K562 (cell line): Measurements from ENCODE around the gene BFSP2. TPM values are rescaled to one million over a fixed set of nuclear protein-coding genes. Genes with fewer than 3 reads are reported as not detected.

Experiments
- ATAC-seq: fragments of 200-7000 bp; cut with Tn5 transposase; 3 replicates; pipeline ENCODE4 v1.9.1; 2020; ENCODE audit warnings: moderate library complexity
- BruUV-seq: library from RNA; stranded (reverse); fragments of 400-500 nt; replicated peaks from 2 replicates; lab custom pipeline; 2021; lab: Mats Ljungman, UMichigan
- CTCF ChIA-PET: fragments of 300-600 bp; formaldehyde crosslinking; extraction: SDS; loops from one replicate; lab custom pipeline; 2021; ENCODE audit warnings: low intra/inter-chr PET ratio; lab: Yijun Ruan, JAX
- POLR2A ChIA-PET: fragments of 300-600, 350-650 bp; sonication (Branson Sonifier 250); formaldehyde crosslinking; extraction: SDS; loops from one replicate; lab custom pipeline; 2021; ENCODE audit warnings: antibody characterized with exemption, inconsistent platforms; lab: Yijun Ruan, JAX
- DNase-seq, 4 experiments: peaks; one replicate each; pipeline versions ENCODE4 v3.0.0 to v3.0.0-alpha.2; 2011 to 2018; ENCODE audit warnings: low spot score in 3 of 4, mixed read lengths in 3 of 4; ENCODE audit errors: extremely low read depth in 1 of 4
- FAIRE-seq: peaks from 2 replicates; lab custom pipeline; 2011; peaks lifted over from hg19 to GRCh38; lab: Jason Lieb, UNC
- H2AFZ ChIP-seq: 2 replicates; pipeline ENCODE4 v1.6.0; 2011; ENCODE audit warnings: low read depth, low read length, control low read depth, inconsistent platforms
- H3K27ac ChIP-seq: fragments of 200-600 bp; 3 replicates; pipeline ENCODE4 v1.8.0; 2011; ENCODE audit warnings: low read depth, mild to moderate bottlenecking, control low read depth, inconsistent platforms, low read length, moderate library complexity, mixed read lengths; ENCODE audit errors: extremely low read depth
- H3K27me3 ChIP-seq, 2 experiments: fragments of 300-600 bp in 1 of 2; 2 replicates in 1 of 2; 3 replicates in 1 of 2; pipeline versions ENCODE4 v1.6.0 to v1.8.0; 2011; ENCODE audit warnings: inconsistent platforms in 2 of 2, low read length in 2 of 2, mild to moderate bottlenecking in 1 of 2, mixed read lengths in 1 of 2, moderate library complexity in 1 of 2; ENCODE audit not compliant: control insufficient read depth in 2 of 2, insufficient read depth in 2 of 2
- H3K36me3 ChIP-seq: fragments of 300-600 bp; 3 replicates; pipeline ENCODE4 v1.8.0; 2011; ENCODE audit warnings: mild to moderate bottlenecking, low read length, inconsistent platforms; ENCODE audit not compliant: control insufficient read depth, insufficient read depth
- H3K4me1 ChIP-seq, 2 experiments: fragments of 200-600 bp in 1 of 2; replicated peaks in 1 of 2; 2 replicates in 1 of 2; 3 replicates in 1 of 2; pipeline versions ENCODE4 v1.5.1 to v1.8.0; 2011; ENCODE audit warnings: inconsistent platforms in 2 of 2, low read length in 2 of 2, mild to moderate bottlenecking in 1 of 2, mixed read lengths in 1 of 2, moderate library complexity in 1 of 2; ENCODE audit not compliant: control insufficient read depth in 2 of 2, insufficient read depth in 2 of 2
- H3K4me2 ChIP-seq: 2 replicates; pipeline ENCODE4 v1.6.1; 2011; ENCODE audit warnings: low read length, control low read depth, inconsistent platforms, mixed read lengths; ENCODE audit not compliant: insufficient read depth
- H3K4me3 ChIP-seq: fragments of 200-600 bp; sonication (generic), shearing (Covaris generic); 2 replicates; pipeline ENCODE4 v1.5.1; 2016; ENCODE audit warnings: control low read depth, inconsistent platforms
- H3K79me2 ChIP-seq: fragments of 200-600 bp; 3 replicates; pipeline ENCODE4 v1.8.0; 2011; ENCODE audit warnings: low read length, inconsistent platforms; ENCODE audit not compliant: control insufficient read depth, insufficient read depth
- H3K9ac ChIP-seq, 2 experiments: 2 replicates each; pipeline versions ENCODE4 v1.6.0 to v1.6.1; 2011; ENCODE audit warnings: low read depth in 2 of 2, low read length in 2 of 2, control low read depth in 1 of 2, inconsistent platforms in 1 of 2, mild to moderate bottlenecking in 1 of 2, mixed read lengths in 1 of 2; ENCODE audit not compliant: insufficient read depth in 1 of 2
- H3K9me1 ChIP-seq: one replicate; pipeline ENCODE4 v1.6.0; 2011; ENCODE audit warnings: inconsistent platforms, mild to moderate bottlenecking, low read length, moderate library complexity; ENCODE audit not compliant: control insufficient read depth, insufficient read depth
- H3K9me3 ChIP-seq: replicated peaks from 2 replicates; pipeline ENCODE4 v1.5.1; 2011; ENCODE audit warnings: low read depth, low read length, inconsistent platforms; ENCODE audit not compliant: control insufficient read depth, insufficient read depth
- H4K20me1 ChIP-seq: replicated peaks from 2 replicates; pipeline ENCODE4 v1.6.1; 2011; ENCODE audit warnings: low read length, inconsistent platforms, mixed read lengths; ENCODE audit not compliant: control insufficient read depth, insufficient read depth
- ARID2 ChIP-seq: fragments of 450-650 bp; IDR thresholded peaks from 2 replicates; pipeline ENCODE4 v1.6.1; 2017; ENCODE audit warnings: antibody characterized with exemption, mild to moderate bottlenecking
- DMBX1 ChIP-seq: fragments of 250-450 bp; sonication (Bioruptor Pico); IDR thresholded peaks from 2 replicates; pipeline ENCODE4 v1.8.0; 2022; ENCODE audit warnings: inconsistent platforms, mild to moderate bottlenecking, moderate library complexity, borderline replicate concordance
- E2F5 ChIP-seq: sonication (generic); formaldehyde crosslinking; IDR thresholded peaks from 2 replicates; pipeline ENCODE4 v1.8.0; 2022; ENCODE audit warnings: mild to moderate bottlenecking, missing genetic modification reagents
- ESRRB ChIP-seq: fragments of 250-450 bp; sonication (Bioruptor Pico); IDR thresholded peaks from 2 replicates; pipeline ENCODE4 v1.5.0; 2020; ENCODE audit warnings: mild to moderate bottlenecking, moderate library complexity, borderline replicate concordance
- FOXK2 ChIP-seq, 2 experiments: fragments of 450-650 bp; IDR thresholded peaks in 1 of 2; conservative IDR thresholded peaks in 1 of 2; 2 replicates each; pipeline ENCODE4 v1.6.1; 2016; ENCODE audit warnings: low read depth in 2 of 2, mild to moderate bottlenecking in 1 of 2
- GTF2F1 ChIP-seq: IDR thresholded peaks from 2 replicates; pipeline ENCODE4 v1.6.1; 2011; ENCODE audit warnings: low read depth, low read length, improper control_type of control experiment
- HES1 ChIP-seq: fragments of 450-650 bp; IDR thresholded peaks from 2 replicates; pipeline ENCODE4 v1.6.1; 2016; ENCODE audit warnings: low read depth, mild to moderate bottlenecking, moderate library complexity
- ILK ChIP-seq: fragments of 450-650 bp; IDR thresholded peaks from 2 replicates; pipeline ENCODE4 v1.6.1; 2016; ENCODE audit warnings: missing genetic modification characterization, low read depth, mild to moderate bottlenecking, missing compliant biosample characterization, moderate library complexity, borderline replicate concordance
- KLF10 ChIP-seq: fragments of 250-450 bp; sonication (Bioruptor Pico); IDR thresholded peaks from 2 replicates; pipeline ENCODE4 v1.6.1; 2021; ENCODE audit warnings: matching md5 sums
- MYBL2 ChIP-seq, 2 experiments: fragments of 450-650 bp in 1 of 2; sonication (generic) in 1 of 2; formaldehyde crosslinking in 1 of 2; IDR thresholded peaks; 2 replicates each; pipeline versions ENCODE4 v1.6.1 to v1.8.1; 2017 to 2022; ENCODE audit warnings: borderline replicate concordance in 1 of 2, inconsistent platforms in 1 of 2, low read depth in 1 of 2, mild to moderate bottlenecking in 1 of 2, missing genetic modification reagents in 1 of 2, moderate library complexity in 1 of 2
- NR3C1 ChIP-seq: sonication (generic); formaldehyde crosslinking; IDR thresholded peaks from 2 replicates; pipeline ENCODE4 v1.8.1; 2022; ENCODE audit warnings: missing genetic modification reagents
- POLR2AphosphoS2 ChIP-seq: IDR thresholded peaks from 2 replicates; pipeline ENCODE4 v1.6.1; 2012; ENCODE audit warnings: low read length, improper control_type of control experiment
- RB1 ChIP-seq: fragments of 450-650 bp; IDR thresholded peaks from 2 replicates; pipeline ENCODE4 v1.6.1; 2017; ENCODE audit warnings: low read depth, mild to moderate bottlenecking
- ZNF174 ChIP-seq: fragments of 250-450 bp; sonication (Bioruptor Pico); IDR thresholded peaks from 2 replicates; pipeline ENCODE4 v1.4.0; 2020; ENCODE audit warnings: mild to moderate bottlenecking
- ZNF449 ChIP-seq: fragments of 250-450 bp; sonication (Bioruptor Pico); IDR thresholded peaks from 2 replicates; pipeline ENCODE4 v1.8.0; 2022; ENCODE audit warnings: moderate library complexity, mild to moderate bottlenecking, inconsistent platforms
- ZNF655 ChIP-seq: fragments of 250-450 bp; sonication (Bioruptor Pico); IDR thresholded peaks from 2 replicates; pipeline ENCODE4 v1.5.0; 2021
- WGBS: fragments of 100-300 bp; shearing (Covaris generic); methylation state at CpG from one replicate; pipeline ENCODE4 v1.1.6; 2016; ENCODE audit warnings: low coverage, mixed read lengths; ENCODE audit not compliant: insufficient coverage; ENCODE audit errors: missing lambda C conversion rate; 5-methylcytosine and 5-hydroxymethylcytosine counted together
- in situ Hi-C: fragments of 300-500 bp; cut with MboI; formaldehyde crosslinking; loops from 4 replicates; pipeline ENCODE4 v1.15.0; 2018; ENCODE audit warnings: inconsistent platforms, mixed read lengths
- intact Hi-C: fragments of 100-400 bp; cut with micrococcal nuclease; formaldehyde crosslinking; loops from 2 replicates; pipeline ENCODE4 v1.14.2; 2022
- polyA plus RNA-seq, 8 experiments: library from polyadenylated mRNA; depleted of rRNA in 4 of 8; stranded (reverse) in 5 of 8; unstranded in 3 of 8; fragments of >200 nt; fragmentation: Nextera tagmentation in 2 of 8; fragmentation: Illumina TruSeq in 1 of 8; extraction: Ambion mirVana in 2 of 8; extraction: Trizol in 1 of 8; gene quantifications; 2 replicates each; pipeline versions ENCODE4 v1.2.1 to v1.2.3, GENCODE V29; 2011 to 2014; ENCODE audit warnings: inconsistent platforms in 1 of 8, missing spikeins in 1 of 8
- total RNA-seq, 7 experiments: library from RNA; depleted of rRNA in 6 of 7; stranded (reverse); fragments of >200 nt in 6 of 7; fragmentation: Illumina TruSeq in 2 of 7; extraction: Trizol in 2 of 7; gene quantifications; 2 replicates each; pipeline versions ENCODE4 v1.2.1 to v1.2.3, GENCODE V29; 2011 to 2021; ENCODE audit warnings: low replicate concordance in 1 of 7

Gene BFSP2
- total and polyA plus RNA-seq, 9 of the 15 experiments (the other 6 are each of a cell fraction or from before 2014, with no cell fraction given) = not detected

GRCh38 chr3:133459400-133459799 lies 59.5 kb downstream of the BFSP2 start (continued):
- TF ChIP-seq E2F5 (CRISPR knock-in tag) = no peak
- no peak for TF ChIP-seq RB1
- TF ChIP-seq DMBX1 (CRISPR knock-in tag) = no peak
- no peak for TF ChIP-seq ARID2
- no peak for TF ChIP-seq GTF2F1

GRCh38 chr3:133460809-133461208 lies 61.0 kb downstream of the BFSP2 start:
- ChIA-PET CTCF (no interaction called here), POLR2A (no interaction called here)
- Histone ChIP-seq H3K79me2 (no peaks in the 10 kb centered on the region), H3K9me1 (no peaks in the 10 kb centered on the region), H2AFZ (no peak overlapping the region), H3K9me3 (no peaks in the 10 kb centered on the region), H3K9ac (no peak overlapping the region), H3K36me3 (no peaks in the 10 kb centered on the region), H4K20me1 (no peaks in the 10 kb centered on the region), H3K27me3 (peaks cover 5 to 9% of the 10 kb centered on the region in 2 experiments; a peak in 3 of 5 replicates), H3K4me1 (no peaks in the 10 kb centered on the region), H3K4me2 (no peak overlapping the region), H3K27ac (no peak overlapping the region), H3K4me3 (no peak overlapping the region)
- WGBS = 0% methylated on average over 3 of the region's 3 CpGs
- ATAC-seq (no peak), FAIRE-seq (no peak), DNase-seq (no peak)
- in situ Hi-C loops = no loop called here
- BruUV-seq = no TSS peak
- no peak for TF ChIP-seq POLR2AphosphoS2
- TF ChIP-seq ESRRB (CRISPR knock-in tag) = no peak
- no peak for TF ChIP-seq ZNF655 (CRISPR knock-in tag)
- no peak for TF ChIP-seq E2F5 (CRISPR knock-in tag)
- no peak for TF ChIP-seq FOXK2 (conservative IDR thresholded peaks at IDR 0.05 in 1 of 2, IDR thresholded peaks at IDR 0.05 in 1 of 2; ENCODE audit: low read depth in 2 of 2)
- no peak for TF ChIP-seq NR3C1 (CRISPR knock-in tag)
- TF ChIP-seq ZNF449 (CRISPR knock-in tag) = no peak
- no peak for TF ChIP-seq HES1
- no peak for TF ChIP-seq ILK
- TF ChIP-seq ZNF174 = no peak
- no peak for TF ChIP-seq KLF10 (CRISPR knock-in tag)
- no peak for TF ChIP-seq MYBL2 (IDR thresholded peaks at IDR 0.05; ENCODE audit: low read depth)
- no peak for TF ChIP-seq MYBL2 (CRISPR knock-in tag; IDR thresholded peaks at IDR 0.05; ENCODE audit: borderline replicate concordance)
- intact Hi-C loops = no loop called here
